Measurements from ENCODE around the gene TMEM151A.
"Not testable (repeated sequence)": the region's sequence is repeated elsewhere in the genome, so short reads cannot be mapped to it uniquely, and the experiment has no call there.

Gene TMEM151A

GRCh38 chr11:66291706-66292542 lies at the start of gene TMEM151A:
TMEM151A (plus strand) TSS chr11:66291894; CDS start chr11:66292014, 120 bp downstream.
- DNase-seq (ENCODE audit: low read depth in 2 of 2), result no peak

GRCh38 chr11:66242095-66242765 lies 49.5 kb upstream of the TMEM151A start:
- DNase-seq (ENCODE audit: low read depth in 2 of 2), result no peak

- no peak for DNase-seq (ENCODE audit: low read depth in 2 of 2)
These were observed 47.7 kb upstream of the TMEM151A start for GRCh38 chr11:66243782-66244535.

GRCh38 chr11:66247295-66247694 lies 44.4 kb upstream of the TMEM151A start:
- DNase-seq (ENCODE audit: low read depth in 2 of 2), result no peak

GRCh38 chr11:66247801-66248200 lies 43.9 kb upstream of the TMEM151A start:
- DNase-seq (ENCODE audit: low read depth in 2 of 2), result no peak

GRCh38 chr11:66248903-66249302 lies 42.8 kb upstream of the TMEM151A start:
- no peak for DNase-seq (ENCODE audit: low read depth in 2 of 2)

DNA sequence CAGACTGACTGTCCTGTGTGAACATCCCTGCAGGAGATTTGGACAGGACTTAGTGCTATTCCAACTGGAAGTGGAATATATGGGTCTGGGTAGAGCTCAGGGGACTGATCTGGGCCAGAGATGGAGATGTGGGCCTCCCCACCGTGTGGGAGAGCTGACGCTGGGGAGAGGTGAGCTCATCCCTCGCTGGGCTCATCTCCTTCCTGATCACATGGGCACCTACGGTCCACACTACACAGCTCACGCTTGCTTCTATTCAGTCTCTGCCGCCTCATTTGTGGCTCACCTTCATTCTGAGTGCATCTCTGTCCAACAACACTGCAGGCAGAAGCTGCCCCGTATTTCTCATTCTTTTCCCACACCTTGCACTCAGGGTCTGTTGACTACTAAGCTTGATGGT lies 39.9 kb upstream of the TMEM151A start:
- DNase-seq (ENCODE audit: low read depth in 2 of 2), result no peak

- not testable (repeated sequence) for DNase-seq (ENCODE audit: low read depth in 2 of 2)
These were observed 38.6 kb upstream of the TMEM151A start for GRCh38 chr11:66253081-66253480.

DNA sequence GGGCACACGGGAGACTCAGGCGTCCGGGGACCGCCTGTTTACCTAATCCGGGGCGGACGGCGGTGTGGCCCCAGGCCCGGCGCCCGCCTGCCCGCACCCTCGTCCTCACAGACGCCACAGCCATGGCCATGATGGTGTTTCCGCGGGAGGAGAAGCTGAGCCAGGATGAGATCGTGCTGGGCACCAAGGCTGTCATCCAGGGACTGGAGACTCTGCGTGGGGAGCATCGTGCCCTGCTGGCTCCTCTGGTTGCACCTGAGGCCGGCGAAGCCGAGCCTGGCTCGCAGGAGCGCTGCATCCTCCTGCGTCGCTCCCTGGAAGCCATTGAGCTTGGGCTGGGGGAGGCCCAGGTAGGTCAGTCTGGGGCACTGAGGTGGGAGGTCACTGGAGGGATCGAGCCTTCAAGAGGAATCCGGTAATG lies 33.2 kb upstream of the TMEM151A start:
- no peak for DNase-seq (ENCODE audit: low read depth in 2 of 2)

- DNase-seq (ENCODE audit: low read depth in 2 of 2), result no peak
These were observed 32.5 kb upstream of the TMEM151A start for GRCh38 chr11:66259225-66259624.

DNA sequence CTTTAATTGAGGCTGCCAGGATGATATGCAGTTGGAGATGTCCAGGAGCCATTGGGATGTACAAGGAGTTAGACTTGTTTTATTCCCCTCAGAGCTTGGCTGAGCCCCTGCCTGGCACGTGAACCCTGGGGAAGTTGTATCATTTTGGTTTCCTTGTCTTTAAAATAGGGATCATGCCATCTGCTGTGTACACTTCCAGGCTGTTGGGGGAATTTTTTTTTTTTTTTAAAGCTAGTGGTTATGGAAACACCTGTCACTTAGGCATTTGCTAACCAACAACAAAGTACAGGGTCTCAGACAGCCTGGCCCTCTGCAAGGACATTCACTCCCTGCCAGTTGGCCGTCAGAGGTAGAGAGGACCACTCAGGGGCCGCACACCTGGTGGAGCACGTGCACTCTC lies 31.7 kb upstream of the TMEM151A start:
- DNase-seq (ENCODE audit: low read depth in 2 of 2), result no peak

- DNase-seq (ENCODE audit: low read depth in 2 of 2), result no peak
These were observed 30.1 kb upstream of the TMEM151A start for GRCh38 chr11:66261578-66261977.

- no peak for DNase-seq (ENCODE audit: low read depth in 2 of 2)
These were observed 29.5 kb upstream of the TMEM151A start for GRCh38 chr11:66262191-66262590.

DNA sequence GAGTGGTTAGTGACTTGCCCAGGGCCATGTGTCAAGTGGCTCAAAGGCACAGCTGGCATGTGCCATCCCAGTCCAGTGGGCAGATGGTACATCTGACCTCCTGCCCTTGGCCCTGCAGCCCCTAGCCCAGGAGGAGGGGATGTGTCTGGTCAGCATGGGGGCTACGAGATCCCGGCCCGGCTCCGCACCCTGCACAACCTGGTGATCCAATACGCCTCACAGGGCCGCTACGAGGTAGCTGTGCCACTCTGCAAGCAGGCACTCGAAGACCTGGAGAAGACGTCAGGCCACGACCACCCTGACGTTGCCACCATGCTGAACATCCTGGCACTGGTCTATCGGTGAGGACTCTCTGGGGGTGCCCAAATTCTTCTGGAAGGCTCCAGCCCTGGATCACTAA lies 29.0 kb upstream of the TMEM151A start:
- no peak for DNase-seq (ENCODE audit: low read depth in 2 of 2)

DNA sequence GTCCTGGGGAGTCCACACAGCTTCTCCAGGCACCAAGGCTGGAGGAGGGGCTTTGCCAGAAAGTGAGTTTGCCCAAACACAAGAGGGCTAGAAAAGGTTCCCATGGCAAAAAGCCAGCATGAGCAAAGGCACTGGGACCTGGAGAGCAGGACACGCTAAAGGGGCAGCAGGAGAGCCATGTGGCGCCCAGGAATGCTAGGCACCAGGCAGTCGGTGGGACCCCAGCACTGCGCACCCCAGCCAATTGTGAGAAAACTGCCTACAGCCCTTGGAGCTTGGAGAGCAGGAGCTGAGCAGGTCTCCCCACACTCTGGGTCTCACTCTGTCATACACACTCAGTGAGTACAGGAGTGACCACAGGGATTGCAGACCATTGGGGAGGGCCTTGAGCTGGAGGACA lies 28.5 kb upstream of the TMEM151A start:
- DNase-seq (ENCODE audit: low read depth in 2 of 2), result no peak

DNA sequence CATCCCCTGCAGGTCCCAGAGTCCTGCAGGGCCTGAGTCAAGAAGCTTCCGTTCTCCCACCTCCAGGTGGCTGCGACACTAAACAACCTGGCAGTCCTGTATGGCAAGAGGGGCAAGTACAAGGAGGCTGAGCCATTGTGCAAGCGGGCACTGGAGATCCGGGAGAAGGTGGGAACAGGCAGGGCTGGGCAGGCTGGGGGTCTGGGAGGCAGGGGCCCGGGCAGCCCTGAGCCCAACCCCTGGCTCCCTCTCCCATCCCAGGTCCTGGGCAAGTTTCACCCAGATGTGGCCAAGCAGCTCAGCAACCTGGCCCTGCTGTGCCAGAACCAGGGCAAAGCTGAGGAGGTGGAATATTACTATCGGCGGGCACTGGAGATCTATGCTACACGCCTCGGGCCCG lies 27.9 kb upstream of the TMEM151A start:
- DNase-seq (ENCODE audit: low read depth in 2 of 2), result no peak

GRCh38 chr11:66264383-66264782 lies 27.3 kb upstream of the TMEM151A start:
- no peak for DNase-seq (ENCODE audit: low read depth in 2 of 2)

- DNase-seq (ENCODE audit: low read depth in 2 of 2), result no peak
These were observed 26.8 kb upstream of the TMEM151A start for GRCh38 chr11:66264914-66265313.

GRCh38 chr11:66265531-66266377 lies 25.9 kb upstream of the TMEM151A start:
- no peak for DNase-seq (ENCODE audit: low read depth in 2 of 2)

- DNase-seq (ENCODE audit: low read depth in 2 of 2), result no peak
These were observed 25.2 kb upstream of the TMEM151A start for GRCh38 chr11:66266378-66267038.

GRCh38 chr11:66267039-66267378 lies 24.7 kb upstream of the TMEM151A start:
- no peak for DNase-seq (ENCODE audit: low read depth in 2 of 2)
